Measurements from ENCODE around the gene TNFRSF12A.

- TF ChIP-seq CTCF (IDR thresholded peaks at IDR 0.05) (no peak), POLR2A (IDR thresholded peaks at IDR 0.05) (no peak)
Observed at GRCh38 chr16:3022684-3023414, 2.7 kb downstream of the TNFRSF12A start.

All from vagina (tissue), 2 donors.